Cardiac fibroblast (primary cell): ENCODE measurements around the gene NEURL3.
"Not testable (repeated sequence)": the region's sequence is repeated elsewhere in the genome, so short reads cannot be mapped to it uniquely, and the experiment has no call there.

Source experiments
- DNase-seq, 2 donors: peaks; one replicate each; pipeline versions ENCODE4 v3.0.0 to v3.0.0-alpha.2; 2010; ENCODE audit warnings: low read depth in 2 of 2
- H3K4me3 ChIP-seq, 2 donors: replicated peaks in 1 of 2; 1 replicate in 1 of 2; 2 replicates in 1 of 2; pipeline ENCODE4 v1.5.1; 2011; ENCODE audit warnings: low read depth in 2 of 2, low read length in 2 of 2, mild to moderate bottlenecking in 2 of 2, moderate library complexity in 1 of 2
- TF ChIP-seq, protein P1 (sequence below): IDR thresholded peaks from one replicate; pipeline ENCODE4 v1.5.1; 2011; ENCODE audit warnings: low read depth, mild to moderate bottlenecking, low read length, inconsistent platforms

NEURL3 gene

DNA sequence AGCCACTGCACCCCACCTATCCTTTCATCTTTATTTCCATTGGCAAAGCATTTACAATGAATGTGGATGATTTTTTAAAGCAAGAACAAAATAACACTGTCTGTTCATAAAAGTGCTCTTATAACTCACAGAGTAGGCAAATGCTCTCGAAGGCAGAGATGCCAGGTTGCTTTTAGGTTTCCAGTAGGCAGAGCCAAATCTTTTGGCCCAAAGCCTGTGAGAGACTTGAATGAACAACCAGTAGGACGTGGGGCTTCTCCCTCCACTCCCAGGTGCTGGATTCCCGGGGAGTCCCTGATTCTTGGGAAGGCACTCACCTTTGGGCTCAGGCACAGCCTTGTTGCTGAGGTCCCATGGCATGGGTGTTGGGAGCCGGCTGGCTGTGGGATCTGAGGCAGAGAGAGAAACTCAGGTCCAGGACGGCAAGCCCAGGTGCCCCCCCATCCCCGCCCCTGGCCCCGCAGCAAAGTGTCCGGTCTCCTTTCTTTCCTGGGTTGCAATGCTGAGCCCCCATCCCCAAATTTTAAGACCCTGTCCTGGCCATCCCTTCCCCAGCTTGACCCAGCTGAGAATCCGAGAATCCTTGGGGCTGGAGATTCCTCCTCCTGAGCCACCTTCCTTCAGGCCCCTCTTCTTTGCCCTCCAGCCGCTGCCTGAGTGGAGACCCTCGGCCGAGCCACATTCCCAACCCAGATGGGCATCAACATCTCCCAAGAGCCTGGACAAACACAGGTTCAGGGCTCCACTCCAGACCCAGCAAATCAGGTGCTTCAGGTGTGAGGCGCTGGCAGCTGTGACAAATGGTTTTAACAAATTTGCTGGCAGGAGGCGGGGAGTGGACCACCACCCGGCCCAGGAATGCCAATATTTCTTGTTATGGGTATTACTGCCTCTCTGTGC, 5.8 kb downstream of the NEURL3 start:
- H3K4me3 ChIP-seq: no peak overlapping the region
- no peak for DNase-seq
- TF ChIP-seq, protein P1, sequence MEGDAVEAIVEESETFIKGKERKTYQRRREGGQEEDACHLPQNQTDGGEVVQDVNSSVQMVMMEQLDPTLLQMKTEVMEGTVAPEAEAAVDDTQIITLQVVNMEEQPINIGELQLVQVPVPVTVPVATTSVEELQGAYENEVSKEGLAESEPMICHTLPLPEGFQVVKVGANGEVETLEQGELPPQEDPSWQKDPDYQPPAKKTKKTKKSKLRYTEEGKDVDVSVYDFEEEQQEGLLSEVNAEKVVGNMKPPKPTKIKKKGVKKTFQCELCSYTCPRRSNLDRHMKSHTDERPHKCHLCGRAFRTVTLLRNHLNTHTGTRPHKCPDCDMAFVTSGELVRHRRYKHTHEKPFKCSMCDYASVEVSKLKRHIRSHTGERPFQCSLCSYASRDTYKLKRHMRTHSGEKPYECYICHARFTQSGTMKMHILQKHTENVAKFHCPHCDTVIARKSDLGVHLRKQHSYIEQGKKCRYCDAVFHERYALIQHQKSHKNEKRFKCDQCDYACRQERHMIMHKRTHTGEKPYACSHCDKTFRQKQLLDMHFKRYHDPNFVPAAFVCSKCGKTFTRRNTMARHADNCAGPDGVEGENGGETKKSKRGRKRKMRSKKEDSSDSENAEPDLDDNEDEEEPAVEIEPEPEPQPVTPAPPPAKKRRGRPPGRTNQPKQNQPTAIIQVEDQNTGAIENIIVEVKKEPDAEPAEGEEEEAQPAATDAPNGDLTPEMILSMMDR: no peak

DNA sequence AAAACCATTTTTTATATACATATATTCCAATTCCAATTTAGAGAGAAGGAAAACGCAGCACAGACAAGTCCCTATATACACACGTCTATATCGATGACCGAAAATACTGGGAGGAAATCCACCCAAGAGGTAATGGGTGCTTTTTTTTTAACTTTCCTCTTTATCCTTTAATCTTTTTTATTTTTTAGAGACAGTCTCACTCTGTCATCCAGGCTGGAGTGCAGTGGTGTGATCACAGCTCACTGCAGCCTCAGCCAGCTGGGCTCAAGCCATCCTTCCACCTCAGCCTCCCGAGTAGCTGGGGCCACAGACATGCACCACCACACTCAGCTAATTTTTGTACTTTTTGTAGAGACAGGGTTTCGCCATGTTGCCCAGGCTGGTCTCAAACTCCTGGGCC, 6.5 kb downstream of the NEURL3 start:
- not testable (repeated sequence) for H3K4me3 ChIP-seq, DNase-seq

DNA sequence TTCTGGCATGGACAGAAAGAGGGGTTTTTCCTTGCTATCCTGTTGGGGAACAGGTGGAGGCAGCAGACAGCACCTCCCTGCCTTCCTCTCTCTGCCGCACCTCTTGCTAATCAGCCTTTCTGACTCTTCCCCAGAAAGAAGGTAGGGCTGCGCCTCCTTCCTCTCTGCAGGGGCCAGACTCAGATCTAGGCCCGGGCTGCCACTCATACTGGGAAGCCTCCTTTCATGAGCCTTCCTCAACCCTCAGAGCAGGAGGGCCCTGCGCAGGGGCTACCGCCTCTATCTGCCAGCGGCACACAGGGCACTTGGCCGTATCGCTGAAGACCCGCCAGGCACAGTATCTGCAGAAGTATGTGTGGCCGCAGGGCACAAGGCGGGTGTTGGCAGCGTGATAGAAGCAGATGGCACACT, 7.1 kb downstream of the NEURL3 start:
- no peak for DNase-seq

DNA sequence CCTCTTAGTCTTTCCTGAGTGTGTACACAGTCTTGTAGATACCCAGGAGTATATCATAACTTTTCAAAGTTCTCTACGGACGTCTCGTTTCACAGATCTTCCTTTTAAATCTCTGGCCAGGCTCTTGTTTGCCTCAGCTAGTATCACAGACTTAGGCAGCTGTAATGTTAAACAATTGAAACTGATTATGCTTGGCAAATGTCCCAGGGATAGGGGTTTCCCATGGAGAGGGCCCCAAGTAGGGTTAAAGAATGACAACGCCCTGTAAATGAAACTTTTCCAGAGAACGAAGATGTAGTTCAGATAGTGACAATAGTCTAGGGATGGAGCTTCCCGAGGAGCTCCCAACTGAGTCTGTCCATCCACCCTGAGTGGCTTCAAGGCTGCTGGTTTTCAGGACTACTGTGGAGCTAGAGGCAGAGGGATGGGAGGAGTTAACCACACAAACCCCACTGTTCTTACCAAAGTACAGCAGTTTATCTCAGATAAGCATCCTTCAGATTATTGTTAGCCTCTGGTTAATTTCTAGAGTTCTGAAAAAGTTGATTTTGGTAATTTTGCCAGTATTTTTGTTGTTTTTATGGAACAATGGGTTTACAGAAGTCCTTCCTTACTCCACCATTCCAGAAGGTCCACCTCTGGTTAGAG, 9.1 kb downstream of the NEURL3 start:
- H3K4me3 ChIP-seq: no peak overlapping the region
- TF ChIP-seq, protein P1: no peak
- DNase-seq: no peak

More for the DNA sequence above, 7.1 kb downstream of the NEURL3 start:
- TF ChIP-seq, protein P1: no peak
- no peak overlapping the region for H3K4me3 ChIP-seq

DNA sequence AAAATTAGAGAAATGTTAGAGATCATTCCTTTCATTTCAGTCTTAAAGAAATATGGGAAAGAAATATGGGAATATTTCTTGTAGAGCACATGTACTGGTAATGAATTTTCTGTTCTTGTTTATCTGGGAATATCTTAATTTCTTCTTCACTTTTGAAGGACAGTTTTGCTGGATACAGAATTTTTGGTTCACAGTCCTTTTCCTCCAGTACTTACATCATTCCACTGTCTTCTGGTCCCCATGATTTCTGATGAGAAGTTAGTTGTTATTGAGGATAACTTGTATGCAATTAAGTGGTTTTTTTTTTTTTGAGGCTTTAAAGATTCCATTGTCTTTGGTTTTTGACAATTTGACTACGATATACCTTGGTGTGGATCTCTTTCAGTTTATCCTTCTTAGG, 11.0 kb downstream of the NEURL3 start:
- no peak for DNase-seq
- TF ChIP-seq, protein P1: no peak
- H3K4me3 ChIP-seq: no peak overlapping the region

DNA sequence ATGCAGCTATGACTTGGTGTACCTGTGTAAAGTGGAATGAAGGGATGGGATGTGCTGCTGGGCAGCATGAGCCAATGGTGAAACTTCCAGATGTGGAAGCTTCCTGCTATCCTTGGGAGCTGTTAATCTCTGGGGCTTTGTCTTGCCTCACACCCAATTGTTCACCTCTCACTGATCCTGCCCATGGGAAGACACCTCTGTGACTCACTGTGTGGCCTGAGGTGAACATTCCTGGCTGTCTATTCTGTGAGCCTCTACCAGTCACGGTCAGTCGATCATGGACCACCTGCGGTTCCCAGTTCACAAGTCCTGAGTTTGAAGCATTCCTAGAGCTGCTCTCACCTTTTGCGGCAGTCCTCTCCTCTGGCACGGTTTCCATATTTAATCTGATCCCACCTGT, 12.1 kb downstream of the NEURL3 start:
- H3K4me3 ChIP-seq: no peak overlapping the region
- DNase-seq: no peak
- TF ChIP-seq, protein P1: no peak

DNA sequence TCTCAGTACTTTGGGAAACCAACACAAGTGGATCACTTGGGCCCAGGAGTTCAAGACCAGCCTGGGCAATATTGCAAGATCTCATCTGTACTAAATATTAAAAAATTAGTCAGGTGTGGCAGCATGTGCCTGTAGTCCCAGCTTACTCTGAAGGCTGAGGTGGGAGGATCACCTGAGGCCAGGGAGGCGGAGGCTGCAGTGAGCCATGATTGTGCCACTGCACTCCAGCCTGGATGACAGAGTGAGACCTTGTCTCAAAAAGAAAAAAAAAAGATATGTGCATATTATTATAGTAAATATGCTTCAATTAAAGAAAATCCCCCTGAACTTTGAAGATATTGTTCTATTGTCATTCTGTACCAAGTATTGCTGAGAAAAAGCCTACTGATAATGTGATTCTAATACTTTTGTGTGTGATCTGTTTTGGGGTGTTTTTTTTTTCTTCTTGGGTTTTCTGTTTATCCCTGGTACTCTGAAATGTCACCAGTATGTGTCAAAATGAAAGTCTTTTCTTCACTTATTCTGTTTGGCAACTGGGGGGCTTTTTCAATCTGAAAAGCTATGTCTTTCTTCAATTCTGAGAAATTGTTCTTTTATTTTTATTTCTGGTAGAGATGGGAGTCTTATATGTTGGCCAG, 13.2 kb downstream of the NEURL3 start:
- no peak for DNase-seq
- H3K4me3 ChIP-seq: no peak overlapping the region
- TF ChIP-seq, protein P1: no peak
